GM18526 (cell line): Measurements from ENCODE around the gene COBL.

Experiments used
- POLR2A ChIP-seq: IDR thresholded peaks from 3 replicates; pipeline ENCODE4 v1.6.1; 2011; ENCODE audit not compliant: insufficient read length; ENCODE audit errors: extremely low read depth

Gene COBL

DNA sequence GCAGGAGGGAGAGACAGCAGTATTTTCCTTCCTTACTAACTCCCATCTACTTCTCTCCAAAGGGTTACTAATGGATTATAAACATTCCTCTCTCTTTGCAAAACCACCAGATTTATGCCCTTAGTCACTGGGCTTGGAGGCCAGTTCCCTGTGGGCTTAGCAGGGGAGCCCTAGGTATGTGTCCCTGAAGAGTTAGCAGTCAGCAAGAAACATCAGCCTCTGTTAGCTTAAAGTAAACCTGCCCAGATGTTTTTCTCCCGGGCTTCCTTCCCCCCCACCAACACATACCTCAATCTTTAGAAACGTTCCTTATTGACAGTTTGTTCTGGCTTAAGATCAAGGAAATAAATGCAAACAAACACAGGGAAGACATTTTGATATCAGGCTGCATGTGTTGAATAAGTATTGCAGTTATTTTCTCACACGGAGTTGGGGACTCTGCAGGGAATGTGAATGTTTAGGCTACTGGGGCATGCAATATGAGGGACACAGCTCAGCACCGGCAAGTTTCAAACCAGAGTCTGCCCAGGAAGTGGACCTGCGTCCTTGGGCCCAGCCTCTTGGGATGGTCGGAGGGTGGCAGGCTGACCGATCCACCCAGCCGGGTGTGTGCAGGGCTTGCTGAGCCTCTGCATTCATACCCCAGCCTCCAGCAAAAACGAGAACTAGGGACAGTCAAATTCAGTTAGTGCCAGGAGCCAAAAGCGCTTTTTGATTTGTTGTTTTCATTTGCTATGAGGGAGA lies 281.9 kb downstream of the COBL start:
- no peak for TF ChIP-seq POLR2A

DNA sequence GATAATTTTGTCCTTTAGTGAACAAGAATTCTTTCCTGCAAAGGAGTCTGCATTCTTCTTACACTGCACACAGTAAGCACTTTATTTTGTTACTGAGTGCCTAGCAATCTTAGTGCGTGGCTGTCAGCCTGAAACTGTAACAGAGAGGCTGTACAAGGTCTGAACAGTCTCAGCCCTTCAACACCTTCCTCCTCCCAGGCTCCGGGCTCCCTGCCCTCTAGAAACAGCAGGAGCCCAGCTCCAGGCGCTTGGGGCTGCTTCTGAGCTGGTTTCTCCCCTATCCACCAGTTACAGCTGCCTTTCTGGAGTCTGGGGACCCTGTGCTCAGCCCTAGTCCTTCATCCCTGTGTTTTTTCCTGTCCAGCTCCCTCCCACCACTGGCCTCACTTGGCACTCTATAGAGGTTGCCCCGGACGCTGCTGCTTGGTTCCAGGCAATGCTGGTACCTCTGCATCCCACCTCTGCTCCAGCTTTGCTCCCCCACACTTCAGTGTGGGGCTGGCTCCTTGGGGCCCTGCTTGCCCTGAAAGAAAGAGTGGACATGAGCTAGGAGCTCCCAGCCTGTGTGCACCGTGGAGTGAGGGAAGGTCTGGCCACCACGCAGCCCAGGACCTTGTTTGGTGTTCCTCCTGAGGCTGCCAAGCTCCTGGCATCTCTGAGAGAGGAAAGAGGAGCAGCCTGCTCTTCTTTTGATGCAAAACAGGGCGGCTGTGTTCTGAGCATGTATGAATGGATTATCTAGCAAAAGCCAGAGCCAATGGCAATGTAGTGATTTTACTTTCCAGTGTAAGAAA lies 282.7 kb downstream of the COBL start:
- no peak for TF ChIP-seq POLR2A

DNA sequence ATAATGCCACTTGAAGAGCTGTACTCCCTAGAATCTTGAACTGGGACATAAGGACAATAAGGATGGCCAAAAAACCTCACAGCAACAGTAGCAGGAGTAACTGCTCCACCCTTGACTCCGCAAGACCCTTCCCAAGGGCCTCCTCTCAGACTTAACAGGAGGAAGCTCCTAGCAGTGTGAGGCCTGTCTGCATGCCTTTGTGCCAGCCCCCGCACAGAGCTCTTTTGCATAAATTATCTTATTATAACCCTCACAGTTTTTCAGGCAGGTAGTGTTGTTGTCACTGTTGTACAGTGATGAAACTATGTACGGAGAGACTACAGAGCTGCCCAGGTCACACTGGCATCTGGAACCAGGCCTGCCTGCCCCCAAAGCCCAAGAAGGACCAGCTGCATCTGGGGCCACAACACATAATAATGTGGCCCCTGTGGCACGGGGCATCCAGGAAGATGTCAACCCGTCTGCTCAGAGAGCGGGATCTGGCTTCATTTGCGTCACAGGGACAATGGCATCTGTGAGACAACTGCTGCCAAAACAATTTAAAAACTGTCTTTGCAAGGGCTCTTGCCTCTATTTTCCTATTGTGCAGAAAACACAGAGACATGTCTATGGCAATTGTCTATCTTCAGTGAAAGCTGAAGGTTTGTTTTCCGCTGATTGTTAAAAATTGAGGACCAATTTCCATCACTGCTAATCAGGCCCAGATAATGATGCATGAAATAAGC lies 284.7 kb downstream of the COBL start:
- TF ChIP-seq POLR2A: no peak

DNA sequence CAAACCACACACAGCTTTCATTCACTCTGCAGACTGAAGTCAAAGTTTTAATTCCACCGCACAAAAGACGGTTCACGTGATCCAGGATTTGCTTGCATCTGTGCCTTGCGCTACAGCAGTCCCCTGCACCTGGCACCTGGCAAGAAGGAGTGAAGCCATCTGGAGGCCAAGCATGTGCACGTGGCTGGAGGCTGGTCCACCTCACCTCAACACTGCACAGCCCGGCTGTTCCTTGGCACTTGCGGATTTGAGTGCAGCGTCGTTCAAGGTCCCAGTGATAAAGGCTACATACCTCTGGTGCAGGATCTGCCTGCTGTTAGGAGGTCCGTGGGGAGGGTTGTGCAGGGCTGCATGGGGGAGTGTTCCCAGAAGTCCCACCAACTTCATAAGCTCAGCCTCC lies 285.4 kb downstream of the COBL start:
- no peak for TF ChIP-seq POLR2A

DNA sequence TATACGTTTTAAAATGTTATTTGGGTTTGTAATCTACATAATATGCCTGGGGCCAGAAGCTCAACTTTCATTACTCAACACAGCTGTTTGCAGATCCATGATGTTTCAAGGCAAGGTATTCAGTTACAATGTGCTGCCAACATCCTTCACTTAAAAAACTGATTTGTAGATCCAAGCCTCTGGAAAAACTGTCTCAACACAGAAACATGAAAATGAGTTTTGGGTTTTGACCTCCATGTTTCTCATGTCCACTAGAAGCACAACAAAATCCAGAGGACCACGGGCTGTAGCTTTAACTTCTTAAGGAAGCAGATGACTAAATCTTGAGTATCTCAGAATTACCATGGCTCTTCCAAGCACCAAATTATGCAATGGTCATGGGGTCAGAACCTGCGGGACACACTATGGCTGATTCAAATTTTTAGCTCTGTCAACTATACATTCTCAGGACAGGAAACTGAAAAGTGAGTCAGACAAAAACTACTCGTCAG lies 286.9 kb downstream of the COBL start:
- TF ChIP-seq POLR2A: no peak

DNA sequence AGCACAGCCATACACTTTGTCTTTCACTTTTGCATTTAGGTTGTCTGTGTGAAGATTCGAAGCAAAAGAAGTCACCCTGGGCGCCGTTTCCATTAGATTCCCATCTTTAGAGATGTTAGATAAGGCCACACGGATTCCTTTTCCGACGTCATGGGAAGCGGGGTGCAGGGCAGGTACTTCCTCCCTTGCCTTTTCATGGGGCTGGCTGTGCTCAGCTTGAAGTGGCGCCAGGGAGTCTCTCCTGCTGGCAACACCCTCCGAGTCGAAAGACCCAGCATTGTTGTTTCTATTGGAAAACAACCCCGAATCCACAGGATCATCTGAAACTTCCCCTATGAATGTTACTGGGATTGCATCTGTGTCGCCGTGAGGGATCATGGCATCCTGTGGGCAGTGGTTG lies 287.5 kb downstream of the COBL start:
- TF ChIP-seq POLR2A: no peak

DNA sequence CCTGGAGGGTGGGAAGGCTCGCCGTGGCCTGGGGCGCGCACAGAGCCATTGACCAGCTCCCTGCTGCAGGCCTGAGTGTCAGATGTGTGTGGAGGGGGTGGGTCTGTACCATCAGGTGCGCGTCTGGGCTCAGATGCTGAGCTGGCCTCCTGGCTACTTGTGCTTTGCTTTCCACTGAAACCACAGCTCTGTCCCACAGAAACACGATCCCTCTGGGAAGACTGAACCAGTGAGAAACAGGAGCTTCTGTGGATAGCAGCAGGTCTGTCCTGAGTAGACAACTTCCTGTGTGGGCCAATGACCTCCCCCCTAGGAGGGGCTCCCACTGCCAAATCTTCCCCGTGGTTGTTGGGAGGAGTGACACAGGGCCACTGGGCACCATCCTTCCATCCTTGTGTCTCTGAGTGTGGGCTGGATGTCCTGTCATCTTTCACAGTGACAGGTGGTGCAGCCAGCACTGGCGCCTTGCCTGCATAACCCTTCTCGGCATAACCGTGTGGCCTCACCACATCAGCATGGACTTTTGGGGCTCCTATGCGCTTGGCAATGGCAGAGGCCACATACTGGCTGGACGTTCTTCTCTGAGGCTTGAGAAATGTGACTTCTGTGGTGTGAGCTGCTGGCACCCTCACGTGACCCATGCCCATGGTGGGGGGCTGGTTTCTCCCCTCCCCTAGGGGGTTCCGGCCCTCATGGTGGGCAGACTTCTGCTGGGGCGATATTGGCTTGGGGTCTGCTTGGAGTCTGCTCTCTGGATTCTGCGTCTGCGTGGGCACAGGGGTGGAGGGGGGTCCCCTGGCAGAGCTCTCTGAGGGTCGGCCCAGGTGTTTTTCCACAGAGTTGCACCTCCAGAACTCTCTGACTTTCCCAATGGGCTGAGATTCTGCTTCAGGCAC lies 288.4 kb downstream of the COBL start:
- no peak for TF ChIP-seq POLR2A

DNA sequence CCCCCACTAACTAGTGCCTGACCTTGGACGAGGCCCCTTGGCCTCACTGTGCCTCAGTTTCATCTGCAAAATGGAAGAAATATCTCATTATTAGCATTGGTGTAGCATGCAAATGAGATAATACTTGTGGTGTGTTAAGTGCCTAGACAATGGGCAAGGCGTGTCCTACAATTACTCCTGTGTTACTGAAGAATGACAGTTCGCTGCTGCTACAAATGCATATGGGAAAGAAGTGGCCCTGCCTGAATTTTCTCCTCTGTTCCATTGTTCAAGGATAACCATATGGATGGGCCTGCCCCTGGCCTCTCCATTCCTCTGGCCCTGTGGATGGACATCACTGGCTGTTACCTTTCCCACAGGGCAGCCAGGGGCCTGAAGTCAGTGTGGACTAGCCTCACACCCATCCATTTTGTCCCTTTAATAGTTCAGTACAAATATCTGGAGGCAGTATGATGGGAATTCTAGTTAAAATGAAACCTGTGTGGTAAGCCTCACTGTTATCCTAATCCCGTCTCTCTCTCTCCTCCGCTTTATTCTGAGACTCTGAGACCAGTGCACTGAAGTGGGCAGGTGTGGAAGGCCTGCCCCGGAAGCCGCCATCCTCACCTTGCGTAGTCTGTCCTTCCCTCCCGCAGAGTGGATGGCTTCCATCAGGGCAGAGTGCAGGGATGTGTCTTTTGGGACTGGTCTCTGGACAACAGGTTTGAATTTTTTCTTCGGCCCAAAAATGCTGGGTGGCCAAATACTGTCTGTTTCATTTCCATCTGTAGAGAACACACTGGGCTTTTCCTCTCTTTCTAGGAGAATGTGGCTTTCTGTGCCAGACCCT lies 289.3 kb downstream of the COBL start:
- no peak for TF ChIP-seq POLR2A

DNA sequence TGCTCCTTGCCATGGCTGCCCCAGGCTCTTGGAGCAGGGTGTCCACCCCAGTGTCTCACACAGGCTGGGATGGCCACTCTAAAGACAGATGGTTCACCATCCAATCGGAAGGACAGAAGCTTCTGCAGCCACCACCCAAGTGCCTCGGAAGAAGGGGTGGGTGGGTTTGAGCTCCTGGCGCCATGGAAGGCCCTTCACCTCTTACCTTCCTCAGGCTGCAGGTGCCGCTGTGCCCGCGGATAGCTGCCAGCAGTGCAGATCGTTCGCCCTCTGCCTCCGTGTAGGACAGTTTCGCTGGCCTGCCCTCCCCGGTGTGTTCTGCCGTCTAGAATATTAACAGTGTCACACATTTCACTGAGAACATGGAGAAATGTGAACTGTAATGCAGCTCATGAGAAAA lies 290.3 kb downstream of the COBL start:
- TF ChIP-seq POLR2A: no peak

DNA sequence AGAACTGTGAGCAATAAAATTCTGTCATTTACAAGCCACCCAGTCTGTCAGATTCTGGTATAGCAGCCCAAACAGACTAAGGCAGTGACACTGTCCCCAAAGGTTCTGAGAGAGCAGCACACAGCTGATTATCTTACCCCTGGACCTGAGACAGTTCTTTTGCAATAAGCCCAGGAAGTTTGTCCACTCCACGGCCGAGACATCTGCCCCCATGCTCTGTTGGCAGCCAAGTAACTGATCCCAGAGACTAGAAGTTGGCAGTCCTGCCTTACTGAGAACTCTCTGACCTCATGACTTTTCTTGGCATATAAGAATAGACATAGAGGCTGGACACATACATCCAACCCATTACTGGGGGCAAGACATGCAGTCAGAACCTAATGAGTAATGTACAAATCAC lies 290.9 kb downstream of the COBL start:
- no peak for TF ChIP-seq POLR2A

DNA sequence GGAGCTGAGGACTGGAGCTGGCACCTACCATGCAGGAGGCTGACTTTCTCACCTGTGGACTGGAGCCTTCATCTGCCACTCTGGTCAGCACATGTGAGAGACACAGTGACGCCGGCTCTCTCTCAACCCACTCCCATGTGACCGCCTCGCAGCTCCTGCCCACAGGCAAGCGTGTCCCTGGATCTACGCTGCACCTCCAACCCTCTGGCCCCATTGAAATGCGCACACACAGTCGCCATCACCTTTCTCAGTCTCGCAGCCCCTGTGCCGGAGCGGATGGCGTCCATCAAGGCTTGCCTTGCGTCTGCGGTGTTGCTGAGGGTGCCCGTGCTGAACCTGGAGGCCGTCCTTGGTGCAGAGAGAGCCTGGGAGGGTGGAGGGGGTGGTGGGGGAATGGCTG lies 291.7 kb downstream of the COBL start:
- TF ChIP-seq POLR2A: no peak

DNA sequence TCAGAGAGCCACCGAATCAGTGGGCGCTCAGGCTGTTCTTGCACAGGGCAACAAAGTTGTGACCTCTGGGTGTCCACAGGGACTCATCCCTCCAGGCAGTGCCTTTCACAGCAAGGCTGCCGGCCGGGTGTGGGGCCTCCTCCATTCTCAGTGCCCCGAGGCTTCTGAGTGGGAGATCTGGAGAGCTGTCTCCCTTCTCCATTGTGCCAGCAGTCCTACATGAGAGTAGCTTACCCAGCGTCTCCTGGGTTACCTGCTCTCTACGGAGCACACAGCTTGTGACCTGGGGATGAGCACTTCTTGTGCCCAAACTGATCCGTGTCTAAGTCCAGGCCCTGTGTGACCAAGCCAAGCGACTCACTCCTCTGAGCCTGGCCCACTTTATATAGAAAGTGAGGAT lies 293.1 kb downstream of the COBL start:
- TF ChIP-seq POLR2A: no peak

DNA sequence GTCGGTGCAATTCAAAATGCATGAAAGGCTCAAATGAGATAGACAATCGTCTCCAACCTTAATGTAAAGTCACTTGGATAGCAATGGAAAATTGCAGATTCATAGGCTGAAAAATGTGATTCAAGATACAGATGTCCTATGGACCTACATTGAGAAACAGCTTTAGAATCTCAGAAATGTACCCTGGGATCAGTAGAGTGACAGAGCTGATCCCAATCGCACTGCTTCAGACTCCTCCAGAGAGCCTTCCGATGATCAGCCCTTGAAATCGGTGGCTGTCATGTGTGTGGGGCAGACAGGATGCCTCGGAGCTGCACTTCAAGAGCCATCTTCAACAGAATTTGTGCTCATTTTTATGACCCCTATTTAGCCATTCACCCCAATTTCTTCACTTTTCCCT lies 293.8 kb downstream of the COBL start:
- TF ChIP-seq POLR2A: no peak
